GM19395 (cell line): Measurements from ENCODE around the gene LIPA.
"Not testable (repeated sequence)": the region's sequence is repeated elsewhere in the genome, so short reads cannot be mapped to it uniquely, and the experiment has no call there.

ENCODE experiments used
- ATAC-seq: cut with Tn5 transposase; IDR thresholded peaks from one replicate; pipeline ENCODE4 v1.9.1; 2021; ENCODE audit warnings: mild to moderate bottlenecking, moderate library complexity; ENCODE audit not compliant: unreplicated experiment

LIPA gene

GRCh38 chr10:89171263-89171872 lies 80.2 kb downstream of the LIPA start:
- no peak for ATAC-seq

- not testable (repeated sequence) for ATAC-seq
Observed at GRCh38 chr10:89168354-89168900, 83.1 kb downstream of the LIPA start.

GRCh38 chr10:89167915-89168314 lies 83.7 kb downstream of the LIPA start:
- no peak for ATAC-seq

- ATAC-seq = no peak
Observed at GRCh38 chr10:89165923-89166322, 85.7 kb downstream of the LIPA start.

- no peak for ATAC-seq
Observed at GRCh38 chr10:89164920-89165319, 86.7 kb downstream of the LIPA start.

- ATAC-seq = peak; percentile 27
Observed at GRCh38 chr10:89164080-89164479, 87.5 kb downstream of the LIPA start.
